Measurements from ENCODE around the gene A3GALT2. TPM values are rescaled to one million over a fixed set of nuclear protein-coding genes. Genes with fewer than 3 reads are reported as not detected.

The A3GALT2 gene
- total RNA-seq, 1 donor from 2014 or later: 0.71 TPM

DNA sequence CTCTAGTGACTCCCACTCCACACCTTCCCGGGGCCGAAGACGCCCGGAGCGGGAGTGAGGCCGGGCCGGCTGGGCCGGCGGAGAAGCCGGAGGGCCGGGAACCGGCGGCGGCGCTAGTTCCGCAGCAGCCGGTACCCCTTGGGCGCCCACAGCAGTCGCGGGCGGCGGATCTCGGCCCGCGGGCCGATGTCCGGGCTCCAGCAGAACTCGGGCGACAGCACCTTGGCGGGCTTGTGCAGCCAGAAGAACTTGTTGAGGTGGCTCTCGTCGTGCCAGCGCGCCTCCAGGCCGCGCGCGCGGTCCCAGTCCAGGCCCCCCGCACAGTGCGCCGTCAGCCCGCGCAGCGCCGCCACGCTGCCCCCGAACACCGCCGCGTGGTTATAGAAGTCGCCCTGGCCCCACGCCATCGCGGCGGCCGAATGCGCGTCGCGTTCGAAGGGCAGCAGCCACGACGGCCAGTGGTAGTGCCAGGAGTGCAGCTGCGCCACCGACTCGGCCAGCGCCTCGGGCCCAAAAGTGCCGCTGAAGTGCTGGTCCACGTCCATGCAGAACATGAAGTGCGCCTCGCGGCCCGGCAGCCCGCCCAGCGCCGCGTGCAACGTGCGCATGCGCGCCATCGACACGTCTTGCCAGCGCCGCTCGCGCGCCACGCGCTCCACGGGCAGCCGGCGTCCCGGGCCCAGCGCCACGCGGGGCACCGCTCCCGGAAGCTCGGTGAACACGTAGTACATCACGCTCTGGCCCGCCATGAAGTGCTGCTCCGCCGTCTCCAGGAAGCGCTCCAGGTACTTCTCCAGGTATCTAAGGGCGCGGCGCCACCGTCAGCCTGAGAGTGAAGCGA, 14.0 kb downstream of the A3GALT2 start:
- Mint-ChIP-seq H3K27me3 (ENCODE audit: unreplicated experiment) (peaks cover 11% of the 10 kb centered on the region), H3K9me3 (ENCODE audit: unreplicated experiment) (peaks cover 11% of the 10 kb centered on the region), H3K27ac (ENCODE audit: unreplicated experiment) (no peak overlapping the region), H3K4me1 (ENCODE audit: low read depth, unreplicated experiment) (peaks cover 10% of the 10 kb centered on the region), H3K36me3 (ENCODE audit: unreplicated experiment) (peaks cover 8% of the 10 kb centered on the region), H3K4me3 (ENCODE audit: unreplicated experiment) (no peak overlapping the region)
- TF ChIP-seq, protein P1, sequence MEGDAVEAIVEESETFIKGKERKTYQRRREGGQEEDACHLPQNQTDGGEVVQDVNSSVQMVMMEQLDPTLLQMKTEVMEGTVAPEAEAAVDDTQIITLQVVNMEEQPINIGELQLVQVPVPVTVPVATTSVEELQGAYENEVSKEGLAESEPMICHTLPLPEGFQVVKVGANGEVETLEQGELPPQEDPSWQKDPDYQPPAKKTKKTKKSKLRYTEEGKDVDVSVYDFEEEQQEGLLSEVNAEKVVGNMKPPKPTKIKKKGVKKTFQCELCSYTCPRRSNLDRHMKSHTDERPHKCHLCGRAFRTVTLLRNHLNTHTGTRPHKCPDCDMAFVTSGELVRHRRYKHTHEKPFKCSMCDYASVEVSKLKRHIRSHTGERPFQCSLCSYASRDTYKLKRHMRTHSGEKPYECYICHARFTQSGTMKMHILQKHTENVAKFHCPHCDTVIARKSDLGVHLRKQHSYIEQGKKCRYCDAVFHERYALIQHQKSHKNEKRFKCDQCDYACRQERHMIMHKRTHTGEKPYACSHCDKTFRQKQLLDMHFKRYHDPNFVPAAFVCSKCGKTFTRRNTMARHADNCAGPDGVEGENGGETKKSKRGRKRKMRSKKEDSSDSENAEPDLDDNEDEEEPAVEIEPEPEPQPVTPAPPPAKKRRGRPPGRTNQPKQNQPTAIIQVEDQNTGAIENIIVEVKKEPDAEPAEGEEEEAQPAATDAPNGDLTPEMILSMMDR (IDR thresholded peaks at IDR 0.05; ENCODE audit: partially characterized antibody, unreplicated experiment): no peak
- no peak for DNase-seq

DNA sequence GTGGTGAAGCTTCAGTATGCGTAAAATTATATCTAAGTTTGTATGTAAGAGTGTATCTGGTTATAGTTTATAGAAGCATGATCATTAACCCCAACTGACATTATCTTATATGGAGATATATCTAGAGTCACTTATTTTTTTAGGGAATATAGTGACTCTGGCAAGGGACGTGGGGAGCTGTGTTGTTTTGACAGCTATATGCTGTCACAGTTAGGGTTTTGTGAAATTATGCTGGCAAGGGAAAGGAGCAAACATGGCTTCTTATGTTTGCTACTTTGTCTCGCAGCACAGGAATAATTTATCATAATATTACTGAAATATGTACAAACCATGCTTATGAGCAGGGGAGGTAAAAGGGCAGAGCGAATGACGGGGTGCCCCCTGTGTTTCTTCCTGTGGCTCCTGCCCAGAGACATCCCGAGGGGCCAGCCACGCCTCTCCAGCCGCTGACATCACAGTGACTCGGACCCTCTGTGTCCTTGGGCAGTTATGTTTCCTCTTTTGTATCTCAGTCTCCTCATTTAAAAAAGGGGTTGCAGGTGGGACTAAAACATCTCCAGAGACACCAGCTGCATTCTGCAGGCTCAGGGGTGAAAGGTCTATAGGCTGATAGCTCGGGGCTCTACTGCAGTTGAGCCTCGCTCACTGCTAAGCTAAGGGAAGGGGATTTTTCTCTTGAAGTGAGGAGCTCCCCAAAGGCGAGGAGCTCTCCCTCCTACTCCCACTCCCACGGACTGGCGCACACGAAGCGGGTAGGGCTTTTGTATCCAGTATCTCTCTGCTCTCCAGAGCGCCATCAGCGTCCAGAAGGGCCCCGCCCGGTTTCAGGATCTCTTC, 14.9 kb downstream of the A3GALT2 start:
- Mint-ChIP-seq H3K27me3 (ENCODE audit: unreplicated experiment) (peaks cover 7% of the 10 kb centered on the region), H3K36me3 (ENCODE audit: unreplicated experiment) (peaks cover 3% of the 10 kb centered on the region), H3K9me3 (ENCODE audit: unreplicated experiment) (peaks cover 6% of the 10 kb centered on the region), H3K4me3 (ENCODE audit: unreplicated experiment) (peak overlapping the region; percentile 44), H3K4me1 (ENCODE audit: low read depth, unreplicated experiment) (peaks cover 10% of the 10 kb centered on the region), H3K27ac (ENCODE audit: unreplicated experiment) (no peak overlapping the region)
- TF ChIP-seq, protein P1 (IDR thresholded peaks at IDR 0.05; ENCODE audit: partially characterized antibody, unreplicated experiment): no peak
- no peak for DNase-seq

DNA sequence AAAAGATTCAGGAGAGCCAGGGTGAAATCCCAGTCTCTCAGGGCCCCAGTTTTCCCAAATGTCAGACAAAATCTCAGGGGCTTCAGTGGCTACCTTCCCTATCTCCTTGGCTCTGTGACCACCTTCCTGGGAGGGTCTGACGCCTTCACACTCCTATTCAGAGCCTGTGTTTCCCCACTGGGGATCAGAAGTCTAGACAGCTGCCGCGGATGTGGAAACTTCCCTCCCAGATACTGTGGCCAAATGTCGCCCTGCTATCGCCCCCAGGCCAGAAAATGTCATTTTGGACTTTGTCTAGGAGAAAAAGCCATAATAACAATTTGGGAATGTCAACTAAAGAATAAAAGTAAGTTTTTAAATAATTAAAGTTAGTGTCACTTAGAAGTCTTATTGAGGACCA, 15.9 kb downstream of the A3GALT2 start:
- Mint-ChIP-seq H3K4me3 (ENCODE audit: unreplicated experiment) (no peak overlapping the region), H3K36me3 (ENCODE audit: unreplicated experiment) (no peaks in the 10 kb centered on the region), H3K27ac (ENCODE audit: unreplicated experiment) (peak overlapping the region; percentile 72), H3K9me3 (ENCODE audit: unreplicated experiment) (peaks cover 3% of the 10 kb centered on the region), H3K4me1 (ENCODE audit: low read depth, unreplicated experiment) (peaks cover 13% of the 10 kb centered on the region), H3K27me3 (ENCODE audit: unreplicated experiment) (peaks cover 7% of the 10 kb centered on the region)
- TF ChIP-seq, protein P1 (IDR thresholded peaks at IDR 0.05; ENCODE audit: partially characterized antibody, unreplicated experiment): no peak
- no peak for DNase-seq

DNA sequence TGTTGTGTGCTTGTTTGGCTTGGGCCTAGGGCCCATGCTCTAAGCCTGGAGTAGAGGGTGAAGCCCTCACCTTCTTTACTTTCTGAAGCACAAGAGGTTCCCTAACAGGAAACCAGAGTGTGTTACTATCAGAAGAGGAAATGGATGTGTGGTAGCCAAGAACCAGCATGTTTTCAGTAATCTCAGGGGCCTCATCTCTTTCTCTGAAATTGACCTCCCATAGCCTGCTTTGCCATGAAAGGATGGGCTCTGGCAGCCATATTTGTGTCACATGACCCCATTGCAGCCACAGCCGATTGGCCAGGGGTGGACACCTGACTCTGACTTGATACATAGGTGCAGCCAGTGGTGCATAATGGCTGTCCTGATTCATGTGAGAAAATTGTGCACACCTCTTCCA, 18.6 kb downstream of the A3GALT2 start:
- H3K9me3 Mint-ChIP-seq (ENCODE audit: unreplicated experiment): peaks cover 3% of the 10 kb centered on the region
- no peak for DNase-seq
- H3K4me1 Mint-ChIP-seq (ENCODE audit: low read depth, unreplicated experiment): peaks cover 16% of the 10 kb centered on the region
- H3K36me3 Mint-ChIP-seq (ENCODE audit: unreplicated experiment): no peaks in the 10 kb centered on the region
- H3K27me3 Mint-ChIP-seq (ENCODE audit: unreplicated experiment): peaks cover 7% of the 10 kb centered on the region
- TF ChIP-seq, protein P1 (IDR thresholded peaks at IDR 0.05; ENCODE audit: partially characterized antibody, unreplicated experiment): no peak
- no peak overlapping the region for H3K4me3 Mint-ChIP-seq (ENCODE audit: unreplicated experiment)
- no peak overlapping the region for H3K27ac Mint-ChIP-seq (ENCODE audit: unreplicated experiment)

All from glutamatergic neuron (in vitro differentiated cells).